GM12878 (cell line): ENCODE results near the gene NCKAP5L. TPM values are rescaled to one million over a fixed set of nuclear protein-coding genes. Genes with fewer than 3 reads are reported as not detected.

Source experiments
- BACH1 ChIP-seq: fragments of 450-650 bp; IDR thresholded peaks from 2 replicates; pipeline ENCODE4 v1.6.1; 2017; ENCODE audit warnings: mild to moderate bottlenecking, borderline replicate concordance
- BCL3 ChIP-seq: IDR thresholded peaks from 2 replicates; pipeline ENCODE4 v1.6.1; 2011; ENCODE audit warnings: borderline replicate concordance, low read depth, mild to moderate bottlenecking, moderate library complexity, low read length; ENCODE audit not compliant: insufficient read depth, poor library complexity, severe bottlenecking
- CHD2 ChIP-seq: IDR thresholded peaks from 2 replicates; pipeline ENCODE4 v1.6.1; 2011; ENCODE audit warnings: low read depth, low read length, improper control_type of control experiment, borderline replicate concordance
- EP300 ChIP-seq, 2 experiments: fragments of 150-350 bp in 1 of 2; IDR thresholded peaks; 2 replicates each; pipeline ENCODE4 v1.6.1; 2011 to 2012; ENCODE audit warnings: low read depth in 2 of 2, low read length in 2 of 2, borderline replicate concordance in 1 of 2, improper control_type of control experiment in 1 of 2, inconsistent platforms in 1 of 2; ENCODE audit not compliant: control insufficient read depth in 1 of 2
- GATAD2B ChIP-seq: fragments of 450-650 bp; conservative IDR thresholded peaks from 2 replicates; pipeline ENCODE4 v1.6.1; 2017; ENCODE audit warnings: low read depth, mild to moderate bottlenecking, moderate library complexity
- IKZF1 ChIP-seq: fragments of 450-650 bp; conservative IDR thresholded peaks from 2 replicates; pipeline ENCODE4 v1.6.1; 2017; ENCODE audit warnings: antibody characterized with exemption, mild to moderate bottlenecking
- POLR2A ChIP-seq: IDR thresholded peaks from 2 replicates; pipeline ENCODE4 v1.6.1; 2011; ENCODE audit warnings: low read depth, mild to moderate bottlenecking, low read length
- RELA ChIP-seq: fragments of 450-650 bp; IDR thresholded peaks from 2 replicates; pipeline ENCODE4 v1.8.0; 2014; ENCODE audit warnings: borderline replicate concordance; ENCODE audit not compliant: partially characterized antibody
- TBL1XR1 ChIP-seq: IDR thresholded peaks from 2 replicates; pipeline ENCODE4 v1.6.1; 2012; ENCODE audit warnings: low read depth, low read length, improper control_type of control experiment
- TCF3 ChIP-seq: IDR thresholded peaks from 2 replicates; pipeline ENCODE4 v1.6.1; 2012; ENCODE audit warnings: low read depth, mild to moderate bottlenecking, low read length, borderline replicate concordance; ENCODE audit not compliant: insufficient read depth
- USF2 ChIP-seq: IDR thresholded peaks from 2 replicates; pipeline ENCODE4 v1.6.1; 2011; ENCODE audit warnings: low read depth, low read length, improper control_type of control experiment, borderline replicate concordance
- ZBTB11 ChIP-seq: fragments of 450-650 bp; formaldehyde crosslinking; IDR thresholded peaks from 2 replicates; pipeline ENCODE4 v1.5.0; 2022; ENCODE audit warnings: mild to moderate bottlenecking, missing genetic modification characterization
- polyA plus RNA-seq, 11 experiments: library from polyadenylated mRNA; depleted of rRNA in 4 of 11; unstranded in 6 of 11; stranded (reverse) in 5 of 11; fragments of >200 nt; fragmentation: Nextera tagmentation in 4 of 11; fragmentation: Illumina TruSeq in 1 of 11; extraction: Ambion mirVana in 4 of 11; extraction: Trizol in 1 of 11; gene quantifications; 1 replicate in 1 of 11; 2 replicates in 10 of 11; pipeline versions ENCODE4 v1.2.1 to v1.2.3, GENCODE V29; 2011 to 2016; ENCODE audit warnings: inconsistent platforms in 2 of 11, missing spikeins in 2 of 11, low read depth in 1 of 11
- total RNA-seq, 4 experiments: library from RNA; depleted of rRNA in 3 of 4; stranded (reverse); fragments of >200 nt in 3 of 4; fragmentation: Illumina TruSeq in 1 of 4; extraction: Trizol in 1 of 4; gene quantifications; 2 replicates each; pipeline versions ENCODE4 v1.2.1 to v1.2.3, GENCODE V29; 2013 to 2021

The NCKAP5L gene
- total and polyA plus RNA-seq, 10 of the 15 experiments (the other 5 are each of a cell fraction or from before 2014, with no cell fraction given) = 0.03 to 15.8 (median 4.4) TPM

GRCh38 chr12:49808686-49809380, 19.4 kb downstream of the NCKAP5L start (continued):
- TF ChIP-seq USF2 (no peak), ZBTB11 (CRISPR knock-in tag) (no peak), IKZF1 (no peak), EP300 (IDR thresholded peaks at IDR 0.05; ENCODE audit: borderline replicate concordance in 1 of 2, control insufficient read depth in 1 of 2, low read depth in 2 of 2, low read length in 2 of 2) (no peak), RELA (no peak), POLR2A (no peak), BACH1 (no peak), CHD2 (no peak), GATAD2B (no peak), BCL3 (no peak), TCF3 (no peak), TBL1XR1 (no peak)
